ENCODE results near the gene CYP24A1. TPM values are rescaled to one million over a fixed set of nuclear protein-coding genes. Genes with fewer than 3 reads are reported as not detected.

CYP24A1 gene
- total and polyA plus RNA-seq, 2 donors (not counting 3 experiments of a cell fraction or from before 2014, with no cell fraction given) = not detected

DNA sequence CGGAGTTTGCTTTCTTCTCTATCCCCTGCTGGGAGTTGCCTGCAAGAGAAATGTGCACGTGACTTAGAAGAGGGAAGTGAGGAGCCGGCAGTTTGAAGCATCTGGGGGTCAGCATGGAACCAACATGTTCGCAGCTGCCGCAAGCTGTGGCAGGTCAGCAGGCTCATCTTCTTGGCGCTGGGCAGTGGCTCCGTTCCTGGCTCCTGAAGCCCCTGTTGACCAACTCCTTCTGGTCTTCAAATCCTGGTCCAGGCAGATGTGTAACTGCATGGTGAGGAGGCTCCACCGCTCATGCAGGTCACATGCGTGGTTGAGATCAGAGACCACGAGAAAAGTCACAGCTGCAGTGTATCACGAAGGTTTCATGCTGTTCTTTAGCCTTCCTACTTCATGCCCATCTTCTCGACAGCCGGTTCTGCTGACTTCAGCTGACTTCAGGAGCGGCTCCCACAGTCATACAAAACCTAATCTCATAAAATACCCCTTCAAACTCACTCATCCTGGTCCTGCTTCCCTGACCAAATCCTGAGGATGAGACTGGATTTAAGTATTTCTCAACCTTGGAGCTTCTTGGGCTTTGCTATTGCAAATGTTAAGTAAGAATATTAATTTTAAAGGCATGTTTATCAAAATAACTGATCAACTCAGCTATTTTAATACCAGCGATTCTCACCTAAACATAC, 58.5 kb downstream of the CYP24A1 start:
- no peak overlapping the region for H3K4me3 ChIP-seq (replicated peaks in 1 of 3; ENCODE audit: insufficient read depth in 1 of 3, low read depth in 1 of 3, low read length in 3 of 3)
- no peaks in the 10 kb centered on the region for H3K4me1 ChIP-seq (ENCODE audit: control insufficient read depth, extremely low read depth, insufficient read depth, low read length)
- ChIA-PET CTCF (interaction anchor here (1.6 kb wide), 1 partner anchor 9 kb away, joined by 5 read pairs; no protein-coding TSS in a partner anchor), POLR2A (no interaction called here)
- H4K20me1 ChIP-seq (replicated peaks; ENCODE audit: control insufficient read depth, extremely low read depth, insufficient read depth, low read length) = no peaks in the 10 kb centered on the region
- dilution Hi-C loops (cut with MboI; ENCODE audit: extremely low pct_ligation_motif_present, low sequenced_read_pairs) (no loop called here), intact Hi-C loops (cut with micrococcal nuclease) (no loop called here)
- H3K9ac ChIP-seq (replicated peaks; ENCODE audit: extremely low read depth, insufficient read depth, low read length) = no peak overlapping the region
- DNase-seq (ENCODE audit: low read depth, low spot score) (no peak), FAIRE-seq (no peak)
- TF ChIP-seq, protein P1, sequence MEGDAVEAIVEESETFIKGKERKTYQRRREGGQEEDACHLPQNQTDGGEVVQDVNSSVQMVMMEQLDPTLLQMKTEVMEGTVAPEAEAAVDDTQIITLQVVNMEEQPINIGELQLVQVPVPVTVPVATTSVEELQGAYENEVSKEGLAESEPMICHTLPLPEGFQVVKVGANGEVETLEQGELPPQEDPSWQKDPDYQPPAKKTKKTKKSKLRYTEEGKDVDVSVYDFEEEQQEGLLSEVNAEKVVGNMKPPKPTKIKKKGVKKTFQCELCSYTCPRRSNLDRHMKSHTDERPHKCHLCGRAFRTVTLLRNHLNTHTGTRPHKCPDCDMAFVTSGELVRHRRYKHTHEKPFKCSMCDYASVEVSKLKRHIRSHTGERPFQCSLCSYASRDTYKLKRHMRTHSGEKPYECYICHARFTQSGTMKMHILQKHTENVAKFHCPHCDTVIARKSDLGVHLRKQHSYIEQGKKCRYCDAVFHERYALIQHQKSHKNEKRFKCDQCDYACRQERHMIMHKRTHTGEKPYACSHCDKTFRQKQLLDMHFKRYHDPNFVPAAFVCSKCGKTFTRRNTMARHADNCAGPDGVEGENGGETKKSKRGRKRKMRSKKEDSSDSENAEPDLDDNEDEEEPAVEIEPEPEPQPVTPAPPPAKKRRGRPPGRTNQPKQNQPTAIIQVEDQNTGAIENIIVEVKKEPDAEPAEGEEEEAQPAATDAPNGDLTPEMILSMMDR (IDR thresholded peaks at IDR 0.05; ENCODE audit: extremely low read depth in 1 of 2, insufficient read depth in 1 of 2, low read depth in 1 of 2, low read length in 2 of 2) = no peak
- TF ChIP-seq EZH2 (IDR thresholded peaks at IDR 0.05; ENCODE audit: borderline replicate concordance, low read depth, low read length, severe bottlenecking) = no peak
- no peaks in the 10 kb centered on the region for H3K36me3 ChIP-seq (ENCODE audit: control insufficient read depth in 2 of 2, extremely low read depth in 1 of 2, insufficient read depth in 2 of 2, low read length in 2 of 2)
- H3K9me3 ChIP-seq (replicated peaks; ENCODE audit: control insufficient read depth, insufficient read depth, low read length) = no peaks in the 10 kb centered on the region
- no peak overlapping the region for H3K4me2 ChIP-seq (ENCODE audit: insufficient read depth, low read length)
- no peaks in the 10 kb centered on the region for H3K27me3 ChIP-seq (ENCODE audit: control insufficient read depth in 2 of 2, insufficient read depth in 2 of 2, low read length in 2 of 2)
- no peak overlapping the region for H3K27ac ChIP-seq (ENCODE audit: insufficient read depth, low read depth, low read length)
- H3K79me2 ChIP-seq (ENCODE audit: control insufficient read depth, insufficient read depth, low read length) = no peaks in the 10 kb centered on the region
- H3K9me1 ChIP-seq (replicated peaks; ENCODE audit: control insufficient read depth, extremely low read depth, insufficient read depth, low read length) = no peaks in the 10 kb centered on the region
- no TSS peak for BruUV-seq (replicated peaks)
- H2AFZ ChIP-seq (ENCODE audit: low read depth, low read length) = no peak overlapping the region

DNA sequence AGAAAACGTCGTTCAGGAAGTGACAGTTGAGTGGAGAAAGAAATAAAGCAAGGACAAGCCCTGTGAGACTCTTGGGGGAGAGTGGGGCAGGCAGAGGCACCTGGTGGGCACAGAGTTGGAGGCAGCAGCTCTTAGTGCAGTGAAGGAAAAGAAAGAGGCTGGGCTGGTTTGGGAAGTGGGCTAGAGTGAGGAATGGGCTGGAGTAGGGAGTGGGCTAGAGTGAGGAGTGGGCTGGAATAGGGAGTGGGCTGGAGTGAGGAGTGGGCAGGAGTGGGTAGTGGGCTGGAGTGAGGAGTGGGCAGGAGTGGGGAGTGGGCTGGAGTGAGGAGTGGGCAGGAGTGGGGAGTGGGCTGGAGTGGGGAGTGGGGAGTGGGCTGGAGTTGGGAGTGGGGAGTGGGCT, 59.7 kb downstream of the CYP24A1 start:
- Histone ChIP-seq H3K9ac (replicated peaks; ENCODE audit: extremely low read depth, insufficient read depth, low read length) (no peak overlapping the region), H3K36me3 (ENCODE audit: control insufficient read depth in 2 of 2, extremely low read depth in 1 of 2, insufficient read depth in 2 of 2, low read length in 2 of 2) (no peaks in the 10 kb centered on the region), H3K27me3 (ENCODE audit: control insufficient read depth in 2 of 2, insufficient read depth in 2 of 2, low read length in 2 of 2) (no peaks in the 10 kb centered on the region), H2AFZ (ENCODE audit: low read depth, low read length) (no peak overlapping the region), H3K9me3 (replicated peaks; ENCODE audit: control insufficient read depth, insufficient read depth, low read length) (no peaks in the 10 kb centered on the region), H3K4me2 (ENCODE audit: insufficient read depth, low read length) (no peak overlapping the region), H3K79me2 (ENCODE audit: control insufficient read depth, insufficient read depth, low read length) (no peaks in the 10 kb centered on the region), H3K4me1 (ENCODE audit: control insufficient read depth, extremely low read depth, insufficient read depth, low read length) (no peaks in the 10 kb centered on the region), H3K9me1 (replicated peaks; ENCODE audit: control insufficient read depth, extremely low read depth, insufficient read depth, low read length) (no peaks in the 10 kb centered on the region), H3K27ac (ENCODE audit: insufficient read depth, low read depth, low read length) (no peak overlapping the region), H3K4me3 (replicated peaks in 1 of 3; ENCODE audit: insufficient read depth in 1 of 3, low read depth in 1 of 3, low read length in 3 of 3) (no peak overlapping the region), H4K20me1 (replicated peaks; ENCODE audit: control insufficient read depth, extremely low read depth, insufficient read depth, low read length) (no peaks in the 10 kb centered on the region)
- TF ChIP-seq EZH2 (IDR thresholded peaks at IDR 0.05; ENCODE audit: borderline replicate concordance, low read depth, low read length, severe bottlenecking) (no peak), POLR2A (IDR thresholded peaks at IDR 0.05; ENCODE audit: low read depth, low read length) (no peak), FOS (IDR thresholded peaks at IDR 0.05; ENCODE audit: borderline replicate concordance, insufficient read depth, low read length) (no peak), MYC (IDR thresholded peaks at IDR 0.05; ENCODE audit: low read depth, low read length) (no peak), JUN (IDR thresholded peaks at IDR 0.05; ENCODE audit: borderline replicate concordance, insufficient read depth, insufficient read length, low read depth) (no peak), POLR2AphosphoS5 (IDR thresholded peaks at IDR 0.05; ENCODE audit: insufficient read depth, low read depth, low read length) (no peak), GATA2 (IDR thresholded peaks at IDR 0.05; ENCODE audit: insufficient read depth, insufficient read length, low read depth, low read length) (no peak)
- TF ChIP-seq, protein P2, sequence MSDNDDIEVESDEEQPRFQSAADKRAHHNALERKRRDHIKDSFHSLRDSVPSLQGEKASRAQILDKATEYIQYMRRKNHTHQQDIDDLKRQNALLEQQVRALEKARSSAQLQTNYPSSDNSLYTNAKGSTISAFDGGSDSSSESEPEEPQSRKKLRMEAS (IDR thresholded peaks at IDR 0.05; ENCODE audit: insufficient read depth, insufficient read length) = no peak
- TF ChIP-seq, protein P1 (IDR thresholded peaks at IDR 0.05; ENCODE audit: extremely low read depth in 1 of 2, insufficient read depth in 1 of 2, low read depth in 1 of 2, low read length in 2 of 2) = no peak
- dilution Hi-C loops (cut with MboI; ENCODE audit: extremely low pct_ligation_motif_present, low sequenced_read_pairs) = no loop called here
- POLR2A ChIA-PET = no interaction called here
- FAIRE-seq (no peak), DNase-seq (ENCODE audit: low read depth, low spot score) (no peak)
- no TSS peak for BruUV-seq (replicated peaks)
- CTCF ChIA-PET = no interaction called here
- intact Hi-C loops (cut with micrococcal nuclease) = no loop called here
